Measurements from ENCODE around the gene PLAC9. TPM values are rescaled to one million over a fixed set of nuclear protein-coding genes. Genes with fewer than 3 reads are reported as not detected.
A peak's percentile ranks its signal among the peaks of the same experiment; 100 is the strongest.

The PLAC9 gene
- total RNA-seq, 4 donors from 2014 or later: 1.3 to 17.4 (median 8.5) TPM

DNA sequence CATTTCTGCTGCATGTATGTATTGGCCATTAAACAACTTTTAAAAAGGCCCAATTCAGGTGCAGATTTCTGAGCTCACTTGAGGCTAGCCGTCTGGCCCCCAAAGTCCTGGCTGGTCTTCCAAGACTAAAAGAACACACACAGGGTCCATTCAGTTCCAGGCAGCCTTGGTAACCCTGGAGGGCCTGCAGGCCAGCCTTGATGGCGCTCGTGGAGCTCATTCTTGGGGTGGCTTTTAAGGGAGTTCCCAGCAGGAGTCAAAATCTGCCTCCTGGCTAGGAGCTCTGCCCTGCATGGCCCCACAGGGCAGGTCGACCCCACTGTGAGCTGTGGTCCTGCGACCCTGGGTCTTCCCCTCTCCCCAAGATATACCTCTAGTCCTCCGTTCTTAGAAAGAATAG lies 44.0 kb downstream of the PLAC9 start:
- no peak for DNase-seq (ENCODE audit: low spot score in 2 of 2)
- TF ChIP-seq, protein P1, sequence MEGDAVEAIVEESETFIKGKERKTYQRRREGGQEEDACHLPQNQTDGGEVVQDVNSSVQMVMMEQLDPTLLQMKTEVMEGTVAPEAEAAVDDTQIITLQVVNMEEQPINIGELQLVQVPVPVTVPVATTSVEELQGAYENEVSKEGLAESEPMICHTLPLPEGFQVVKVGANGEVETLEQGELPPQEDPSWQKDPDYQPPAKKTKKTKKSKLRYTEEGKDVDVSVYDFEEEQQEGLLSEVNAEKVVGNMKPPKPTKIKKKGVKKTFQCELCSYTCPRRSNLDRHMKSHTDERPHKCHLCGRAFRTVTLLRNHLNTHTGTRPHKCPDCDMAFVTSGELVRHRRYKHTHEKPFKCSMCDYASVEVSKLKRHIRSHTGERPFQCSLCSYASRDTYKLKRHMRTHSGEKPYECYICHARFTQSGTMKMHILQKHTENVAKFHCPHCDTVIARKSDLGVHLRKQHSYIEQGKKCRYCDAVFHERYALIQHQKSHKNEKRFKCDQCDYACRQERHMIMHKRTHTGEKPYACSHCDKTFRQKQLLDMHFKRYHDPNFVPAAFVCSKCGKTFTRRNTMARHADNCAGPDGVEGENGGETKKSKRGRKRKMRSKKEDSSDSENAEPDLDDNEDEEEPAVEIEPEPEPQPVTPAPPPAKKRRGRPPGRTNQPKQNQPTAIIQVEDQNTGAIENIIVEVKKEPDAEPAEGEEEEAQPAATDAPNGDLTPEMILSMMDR (IDR thresholded peaks at IDR 0.05): no peak
- no peak for TF ChIP-seq POLR2A (IDR thresholded peaks at IDR 0.05)
- intact Hi-C loops (cut with DNase I; ENCODE audit: low total_unique reads): no loop called here
- H3K4me3 ChIP-seq (ENCODE audit: low read depth, poor library complexity, severe bottlenecking): no peak overlapping the region
- 85 to 93% methylated on average over 6 of the region's 6 CpGs for WGBS, 2 donors

DNA sequence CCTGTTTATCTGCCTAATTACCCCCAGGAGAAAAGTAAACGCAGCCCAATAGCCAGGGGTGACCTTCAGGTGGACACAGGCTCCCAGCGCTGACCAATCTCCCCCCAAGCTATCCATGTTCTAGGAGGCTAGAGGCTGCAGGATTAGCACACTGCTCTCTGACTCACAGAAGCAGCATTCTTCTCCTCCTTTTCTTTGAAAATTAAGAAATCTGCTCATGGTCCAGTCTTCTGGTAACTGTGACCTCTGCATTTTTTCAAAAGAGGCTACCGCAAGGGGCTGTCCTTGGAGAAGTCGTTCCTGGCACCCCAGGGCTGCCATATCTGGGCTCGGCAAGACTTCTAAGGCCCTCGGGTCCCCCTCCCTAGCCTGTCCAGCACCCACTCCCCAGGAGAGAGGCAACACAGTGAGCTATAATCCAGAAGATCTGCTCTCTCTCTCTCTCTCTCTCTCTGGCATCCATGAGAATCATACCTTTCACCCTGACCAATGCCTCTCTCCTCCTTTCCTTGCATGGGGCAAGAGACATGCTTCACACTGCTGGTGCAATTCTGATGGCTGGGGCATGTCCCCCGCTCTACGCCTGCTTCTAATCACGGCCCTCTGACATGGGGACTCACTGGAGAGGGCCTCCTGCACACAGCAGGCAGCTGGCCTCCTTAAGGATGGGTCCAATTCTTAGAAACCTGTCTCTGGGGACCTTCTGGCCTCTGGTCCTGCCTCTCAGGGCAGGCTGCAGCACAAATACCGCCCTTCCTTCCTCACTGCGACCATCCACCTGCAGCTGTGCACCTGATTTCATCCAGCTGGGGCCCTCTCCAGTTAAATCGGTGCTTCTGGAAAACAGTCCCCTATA lies 45.5 kb downstream of the PLAC9 start:
- no peak for DNase-seq (ENCODE audit: low spot score in 2 of 2)
- WGBS, 2 donors: 78 to 83% methylated on average over 12 of the region's 12 CpGs
- TF ChIP-seq, protein P1 (IDR thresholded peaks at IDR 0.05): no peak
- TF ChIP-seq POLR2A (IDR thresholded peaks at IDR 0.05): no peak
- no peak overlapping the region for H3K4me3 ChIP-seq (ENCODE audit: low read depth, poor library complexity, severe bottlenecking)
- intact Hi-C loops (cut with DNase I; ENCODE audit: low total_unique reads): no loop called here

DNA sequence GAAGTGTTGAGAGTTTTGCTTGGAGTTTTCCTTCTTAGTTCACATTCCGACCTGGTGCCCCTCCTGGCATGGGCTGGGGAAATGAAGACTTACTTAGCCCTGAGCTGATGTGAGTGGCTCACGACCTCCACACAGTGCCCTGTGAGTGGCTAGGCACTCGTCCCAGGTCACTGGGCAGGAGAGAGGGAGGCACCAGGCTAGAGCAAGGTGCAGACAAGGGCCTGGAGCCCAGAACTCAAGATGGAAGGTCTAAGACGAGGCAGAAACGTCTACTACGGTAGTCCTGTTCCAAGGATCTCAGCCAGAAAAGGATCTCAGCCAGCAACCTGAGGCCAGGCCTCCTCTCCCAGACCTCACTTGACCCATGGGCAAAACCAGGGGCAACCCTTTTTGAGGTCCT lies 50.5 kb downstream of the PLAC9 start:
- WGBS, 2 donors: 62 to 82% methylated on average over 6 of the region's 6 CpGs
- intact Hi-C loops (cut with DNase I; ENCODE audit: low total_unique reads): no loop called here
- TF ChIP-seq POLR2A (IDR thresholded peaks at IDR 0.05): no peak
- TF ChIP-seq, protein P1 (IDR thresholded peaks at IDR 0.05): no peak
- no peak overlapping the region for H3K4me3 ChIP-seq (ENCODE audit: low read depth, poor library complexity, severe bottlenecking)
- DNase-seq (ENCODE audit: low spot score in 2 of 2): peak in 1 of 2 donors; percentile 60

DNA sequence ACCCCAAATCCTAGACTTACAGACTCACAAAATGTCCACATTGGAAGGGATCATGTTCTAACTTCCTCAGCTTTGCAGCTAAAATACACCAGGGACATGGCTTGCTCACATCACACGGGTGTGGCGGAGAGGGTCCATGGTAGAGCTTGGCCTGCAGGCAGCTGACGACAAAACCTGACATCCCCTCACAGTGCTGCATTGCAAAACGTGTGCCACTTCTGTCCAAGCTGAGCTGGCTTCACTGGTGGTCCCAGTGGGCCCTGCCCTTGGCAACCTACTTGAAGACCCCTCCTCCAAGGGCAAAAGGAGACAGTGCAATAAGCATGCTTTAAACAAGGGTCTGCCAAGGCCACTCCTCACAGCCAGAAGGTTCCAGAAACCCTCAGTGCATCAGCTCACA lies 50.9 kb downstream of the PLAC9 start:
- H3K4me3 ChIP-seq (ENCODE audit: low read depth, poor library complexity, severe bottlenecking): no peak overlapping the region
- 74 to 87% methylated on average over 4 of the region's 4 CpGs for WGBS, 2 donors
- intact Hi-C loops (cut with DNase I; ENCODE audit: low total_unique reads): no loop called here
- TF ChIP-seq, protein P1 (IDR thresholded peaks at IDR 0.05): no peak
- no peak for TF ChIP-seq POLR2A (IDR thresholded peaks at IDR 0.05)
- no peak for DNase-seq (ENCODE audit: low spot score in 2 of 2)

DNA sequence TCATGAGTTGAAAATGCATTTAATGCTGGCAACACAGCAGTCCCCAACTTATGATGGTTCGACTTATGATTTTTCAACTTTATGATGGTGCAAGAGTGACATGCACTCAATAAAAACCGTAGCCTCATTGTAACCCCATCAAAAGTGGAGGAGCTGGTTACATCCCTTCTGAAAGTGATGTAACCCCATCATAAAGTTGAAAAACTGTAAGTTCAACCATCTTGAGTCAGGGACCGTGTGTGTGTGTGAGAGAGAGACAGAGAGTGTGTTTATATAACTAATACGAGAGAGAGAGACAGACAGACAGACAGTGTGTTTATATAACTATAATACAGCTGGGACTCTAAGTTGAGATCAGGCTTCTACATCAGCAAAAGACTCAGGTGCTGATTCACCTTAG lies 51.8 kb downstream of the PLAC9 start:
- intact Hi-C loops (cut with DNase I; ENCODE audit: low total_unique reads): no loop called here
- no peak for TF ChIP-seq POLR2A (IDR thresholded peaks at IDR 0.05)
- TF ChIP-seq, protein P1 (IDR thresholded peaks at IDR 0.05): no peak
- DNase-seq (ENCODE audit: low spot score in 2 of 2): no peak
- H3K4me3 ChIP-seq (ENCODE audit: low read depth, poor library complexity, severe bottlenecking): no peak overlapping the region
- WGBS, 2 donors: 64 to 69% methylated on average over 4 of the region's 4 CpGs

All from lower leg skin (tissue), 4 donors.